Panc1 (cell line): ENCODE data around the gene RFT1.

Source experiments
- CTCF ChIP-seq: fragments of 450-650 bp; IDR thresholded peaks from 2 replicates; pipeline ENCODE4 v1.5.1; 2017; ENCODE audit warnings: mild to moderate bottlenecking
- POLR2AphosphoS5 ChIP-seq: IDR thresholded peaks from 2 replicates; pipeline ENCODE4 v1.6.1; 2012; ENCODE audit warnings: mild to moderate bottlenecking, low read depth, low read length, moderate library complexity
- REST ChIP-seq, 2 experiments: IDR thresholded peaks; 2 replicates each; pipeline ENCODE4 v1.6.1; 2011 to 2012; ENCODE audit warnings: low read depth in 2 of 2, control low read depth in 1 of 2, low read length in 1 of 2, mild to moderate bottlenecking in 1 of 2, moderate library complexity in 1 of 2; ENCODE audit not compliant: insufficient read depth in 1 of 2
- SIN3A ChIP-seq: IDR thresholded peaks from 2 replicates; pipeline ENCODE4 v1.6.1; 2012; ENCODE audit warnings: low read depth, mild to moderate bottlenecking, low read length, moderate library complexity, borderline replicate concordance; ENCODE audit not compliant: insufficient read depth

GRCh38 chr3:53062905-53063304 lies 67.3 kb downstream of the RFT1 start:
- TF ChIP-seq CTCF (no peak), REST (IDR thresholded peaks at IDR 0.05; ENCODE audit: insufficient read depth in 1 of 2, low read depth in 2 of 2, low read length in 1 of 2) (no peak), POLR2AphosphoS5 (no peak), SIN3A (no peak)
